Activated B cell treated with CpG ODN at 0.5 μM for 24 hours (primary cell): ENCODE results near the gene ANGPTL2. TPM values are rescaled to one million over a fixed set of nuclear protein-coding genes. Genes with fewer than 3 reads are reported as not detected.

Experiments used
- ATAC-seq: fragments of 200-7000 bp; cut with Tn5 transposase; one replicate; pipeline ENCODE4 v1.10.0; 2021; ENCODE audit warnings: low read depth, mild to moderate bottlenecking, moderate library complexity
- CTCF ChIA-PET: fragments of 350-600 bp; sonication (Branson Sonifier 250); formaldehyde crosslinking; loops from one replicate; lab custom pipeline; 2021; ENCODE audit warnings: antibody characterized with exemption; lab: Charles Lee
- POLR2A ChIA-PET: fragments of 350-600 bp; sonication (Branson Sonifier 250); formaldehyde crosslinking; loops from one replicate; lab custom pipeline; 2021; ENCODE audit warnings: antibody characterized with exemption; lab: Charles Lee
- DNase-seq: peaks from one replicate; pipeline ENCODE4 v3.0.0; 2022
- H3K27ac Mint-ChIP-seq: one replicate; pipeline ENCODE4 v1.8.0; 2020; ENCODE audit warnings: mixed read lengths
- H3K27me3 Mint-ChIP-seq: one replicate; pipeline ENCODE4 v1.8.0; 2021; ENCODE audit warnings: mixed read lengths
- H3K36me3 Mint-ChIP-seq: one replicate; pipeline ENCODE4 v1.8.0; 2021; ENCODE audit warnings: low read depth, mixed read lengths
- H3K4me1 Mint-ChIP-seq: one replicate; pipeline ENCODE4 v1.8.0; 2021; ENCODE audit warnings: mixed read lengths
- H3K4me3 Mint-ChIP-seq: one replicate; pipeline ENCODE4 v1.8.0; 2020; ENCODE audit warnings: mild to moderate bottlenecking, mixed read lengths
- H3K9me3 Mint-ChIP-seq: one replicate; pipeline ENCODE4 v1.8.0; 2020; ENCODE audit warnings: mixed read lengths
- intact Hi-C: fragments of 100-400 bp; cut with micrococcal nuclease; formaldehyde crosslinking; loops from one replicate; pipeline ENCODE4 v1.15.1; 2024
- total RNA-seq: library from RNA; stranded (reverse); gene quantifications from 2 replicates; pipeline ENCODE4 v1.2.3, GENCODE V29; 2022
- TF ChIP-seq, protein P1 (sequence below): fragments of 200-600 bp; IDR thresholded peaks from one replicate; pipeline ENCODE4 v1.8.0; 2022; ENCODE audit warnings: antibody characterized with exemption, mild to moderate bottlenecking

The ANGPTL2 gene
- total RNA-seq, 1 donor from 2014 or later, result not detected

DNA sequence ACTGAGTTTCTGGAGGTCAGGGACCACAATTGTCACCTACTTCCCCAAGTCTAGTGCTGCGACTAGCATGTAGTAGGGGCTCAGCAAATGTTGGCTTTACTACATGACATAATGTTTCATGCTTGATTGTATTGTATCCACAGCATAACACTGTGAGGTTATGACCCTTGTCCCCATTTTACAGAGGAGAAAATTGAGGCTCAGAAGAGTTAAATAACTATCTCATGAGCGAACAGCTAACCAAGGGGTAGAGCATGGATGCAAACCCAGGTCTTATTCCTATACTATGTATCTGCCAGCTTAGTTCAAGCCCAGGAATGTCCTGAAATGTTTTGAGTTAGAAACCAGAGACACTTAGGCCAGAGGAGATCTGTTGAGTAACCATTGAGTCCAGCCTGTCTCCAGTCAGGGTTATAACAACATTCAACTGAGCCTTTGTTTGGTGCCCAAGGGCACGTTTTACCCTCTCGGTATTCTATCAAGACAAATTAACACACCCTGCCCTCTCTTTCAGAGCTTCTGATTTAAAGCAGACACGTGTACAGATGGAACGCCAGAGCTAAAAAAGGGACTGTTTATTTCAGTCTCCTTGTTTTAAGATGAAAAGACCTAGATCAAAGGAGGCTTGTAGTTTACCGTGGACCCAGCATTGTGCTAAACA lies 16.5 kb downstream of the ANGPTL2 start:
- TF ChIP-seq, protein P1, sequence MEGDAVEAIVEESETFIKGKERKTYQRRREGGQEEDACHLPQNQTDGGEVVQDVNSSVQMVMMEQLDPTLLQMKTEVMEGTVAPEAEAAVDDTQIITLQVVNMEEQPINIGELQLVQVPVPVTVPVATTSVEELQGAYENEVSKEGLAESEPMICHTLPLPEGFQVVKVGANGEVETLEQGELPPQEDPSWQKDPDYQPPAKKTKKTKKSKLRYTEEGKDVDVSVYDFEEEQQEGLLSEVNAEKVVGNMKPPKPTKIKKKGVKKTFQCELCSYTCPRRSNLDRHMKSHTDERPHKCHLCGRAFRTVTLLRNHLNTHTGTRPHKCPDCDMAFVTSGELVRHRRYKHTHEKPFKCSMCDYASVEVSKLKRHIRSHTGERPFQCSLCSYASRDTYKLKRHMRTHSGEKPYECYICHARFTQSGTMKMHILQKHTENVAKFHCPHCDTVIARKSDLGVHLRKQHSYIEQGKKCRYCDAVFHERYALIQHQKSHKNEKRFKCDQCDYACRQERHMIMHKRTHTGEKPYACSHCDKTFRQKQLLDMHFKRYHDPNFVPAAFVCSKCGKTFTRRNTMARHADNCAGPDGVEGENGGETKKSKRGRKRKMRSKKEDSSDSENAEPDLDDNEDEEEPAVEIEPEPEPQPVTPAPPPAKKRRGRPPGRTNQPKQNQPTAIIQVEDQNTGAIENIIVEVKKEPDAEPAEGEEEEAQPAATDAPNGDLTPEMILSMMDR, result no peak
- CTCF ChIA-PET, result no interaction called here
- no peak overlapping the region for H3K27ac Mint-ChIP-seq
- H3K27me3 Mint-ChIP-seq, result no peaks in the 10 kb centered on the region
- intact Hi-C loops, result no loop called here
- no peaks in the 10 kb centered on the region for H3K4me1 Mint-ChIP-seq
- no peak overlapping the region for H3K4me3 Mint-ChIP-seq
- POLR2A ChIA-PET, result no interaction called here
- ATAC-seq, result no peak
- no peak for DNase-seq
- peaks cover 1% of the 10 kb centered on the region for H3K36me3 Mint-ChIP-seq
- no peaks in the 10 kb centered on the region for H3K9me3 Mint-ChIP-seq

DNA sequence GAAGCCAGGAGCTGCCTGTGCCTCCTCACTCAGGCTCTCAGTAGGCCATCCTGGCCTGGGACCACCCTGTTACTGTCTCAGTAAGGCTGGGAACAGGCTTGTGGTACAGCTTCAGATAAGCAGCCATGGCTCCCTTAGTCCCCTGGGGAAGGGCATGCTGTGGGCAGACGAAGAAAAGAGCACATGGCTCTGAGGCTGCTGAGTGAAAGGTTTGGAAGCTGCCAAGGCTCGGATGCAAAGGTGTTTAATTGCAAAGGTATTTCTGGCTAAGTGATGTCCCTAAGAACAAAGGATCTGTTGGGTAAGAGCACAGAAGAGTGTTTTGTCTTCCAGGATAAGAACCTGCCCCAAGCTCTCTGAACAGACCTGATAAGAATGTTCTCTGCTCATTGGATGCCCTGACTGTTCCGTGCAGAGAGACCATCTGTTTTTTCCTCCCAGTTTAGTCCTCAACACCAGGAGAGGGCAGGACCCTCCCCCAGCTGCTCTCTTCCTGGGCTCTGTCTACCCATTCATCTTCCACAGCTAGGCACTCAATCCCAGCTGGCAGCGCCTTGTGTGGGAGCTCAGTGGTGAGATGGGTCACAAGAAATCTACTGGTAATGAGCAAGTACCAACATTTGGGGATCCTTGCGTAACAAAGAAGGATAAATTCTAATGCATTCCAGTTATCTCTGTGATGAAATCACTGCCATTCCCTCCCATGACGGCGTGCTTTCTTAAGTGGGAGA lies 17.7 kb downstream of the ANGPTL2 start:
- Mint-ChIP-seq H3K4me3 (no peak overlapping the region), H3K27me3 (no peaks in the 10 kb centered on the region), H3K36me3 (peaks cover 1% of the 10 kb centered on the region), H3K4me1 (no peaks in the 10 kb centered on the region), H3K9me3 (no peaks in the 10 kb centered on the region), H3K27ac (no peak overlapping the region)
- POLR2A ChIA-PET, result no interaction called here
- ATAC-seq (no peak), DNase-seq (no peak)
- CTCF ChIA-PET, result no interaction called here
- intact Hi-C loops, result no loop called here
- TF ChIP-seq, protein P1, result no peak

- H3K4me3 Mint-ChIP-seq, result no peak overlapping the region
- no peak overlapping the region for H3K27ac Mint-ChIP-seq
- TF ChIP-seq, protein P1, result no peak
- intact Hi-C loops, result no loop called here
- no peak for ATAC-seq
- ChIA-PET CTCF (no interaction called here), POLR2A (interaction anchor here (0.7 kb wide), 1 partner anchor 1043 kb away, joined by 4 read pairs; no protein-coding TSS in a partner anchor)
- H3K9me3 Mint-ChIP-seq, result no peaks in the 10 kb centered on the region
- no peaks in the 10 kb centered on the region for H3K4me1 Mint-ChIP-seq
- no peak for DNase-seq
- H3K36me3 Mint-ChIP-seq, result peaks cover 3% of the 10 kb centered on the region
- H3K27me3 Mint-ChIP-seq, result no peaks in the 10 kb centered on the region
Measured at GRCh38 chr9:127102788-127103187, 19.6 kb downstream of the ANGPTL2 start.

DNA sequence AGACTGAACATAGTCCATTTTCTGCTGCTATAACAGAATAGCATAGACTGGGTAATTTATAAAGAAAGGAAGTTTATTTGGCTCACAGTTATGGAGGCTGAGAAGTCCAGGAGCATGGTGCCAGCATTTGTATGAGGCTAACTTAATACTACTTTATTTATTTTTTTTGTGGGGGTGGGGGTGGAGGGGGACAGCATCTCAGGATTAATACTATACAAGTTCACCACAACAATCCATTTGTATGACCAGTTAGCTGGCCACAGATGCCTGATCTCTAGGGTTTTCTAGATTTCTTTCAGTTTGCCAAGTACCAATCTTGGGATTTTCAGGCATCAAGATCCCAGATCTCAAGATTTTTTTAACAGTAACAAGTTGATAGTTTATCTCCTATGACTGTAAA lies 20.3 kb downstream of the ANGPTL2 start:
- ChIA-PET POLR2A (interaction anchor here (0.7 kb wide), 1 partner anchor 1044 kb away, joined by 4 read pairs; no protein-coding TSS in a partner anchor), CTCF (interaction anchor here (1.2 kb wide), 1 partner anchor 9 kb away, joined by 3 read pairs; no protein-coding TSS in a partner anchor)
- TF ChIP-seq, protein P1, result no peak
- no peak for ATAC-seq
- Mint-ChIP-seq H3K9me3 (no peaks in the 10 kb centered on the region), H3K4me3 (no peak overlapping the region), H3K36me3 (peaks cover 3% of the 10 kb centered on the region), H3K27ac (no peak overlapping the region), H3K27me3 (no peaks in the 10 kb centered on the region), H3K4me1 (no peaks in the 10 kb centered on the region)
- intact Hi-C loops, result no loop called here
- no peak for DNase-seq

GRCh38 chr9:127099664-127100063 lies 22.8 kb downstream of the ANGPTL2 start:
- no peaks in the 10 kb centered on the region for H3K27me3 Mint-ChIP-seq
- ATAC-seq (no peak), DNase-seq (no peak)
- H3K4me1 Mint-ChIP-seq, result no peaks in the 10 kb centered on the region
- H3K9me3 Mint-ChIP-seq, result no peaks in the 10 kb centered on the region
- ChIA-PET POLR2A (no interaction called here), CTCF (no interaction called here)
- H3K36me3 Mint-ChIP-seq, result peaks cover 3% of the 10 kb centered on the region
- intact Hi-C loops, result no loop called here
- H3K27ac Mint-ChIP-seq, result no peak overlapping the region
- TF ChIP-seq, protein P1, result no peak
- H3K4me3 Mint-ChIP-seq, result no peak overlapping the region
